ENCODE measurements around the gene KCNA5. TPM values are rescaled to one million over a fixed set of nuclear protein-coding genes. Genes with fewer than 3 reads are reported as not detected.

The KCNA5 gene
- total RNA-seq, 1 donor from 2014 or later: 39.1 TPM

GRCh38 chr12:5027046-5027821, 16.4 kb upstream of the KCNA5 start:
- intact Hi-C loops (cut with DNase I): loop anchor here (2.0 kb wide), 1 partner anchor 16 kb away; the partner anchor contains the start of gene KCNA5
- no peaks in the 10 kb centered on the region for H3K36me3 ChIP-seq
- no peaks in the 10 kb centered on the region for H3K9me3 ChIP-seq
- no peaks in the 10 kb centered on the region for H3K27me3 ChIP-seq
- peak overlapping the region; percentile 56 to 70 for H3K27ac ChIP-seq
- DNase-seq (ENCODE audit: low spot score in 2 of 2): no peak
- no peak overlapping the region for H3K4me3 ChIP-seq
- no peak for TF ChIP-seq CTCF (IDR thresholded peaks at IDR 0.05)
- H3K4me1 ChIP-seq: peaks cover 0 to 10% of the 10 kb centered on the region in 2 donors

- Histone ChIP-seq H3K27me3 (no peaks in the 10 kb centered on the region), H3K27ac (no peak overlapping the region), H3K9me3 (no peaks in the 10 kb centered on the region), H3K36me3 (no peaks in the 10 kb centered on the region), H3K4me3 (no peak overlapping the region), H3K4me1 (peaks cover 10 to 28% of the 10 kb centered on the region in 2 donors)
- TF ChIP-seq CTCF (IDR thresholded peaks at IDR 0.05): no peak
- intact Hi-C loops (cut with DNase I): no loop called here
- DNase-seq (ENCODE audit: low spot score in 2 of 2): no peak
These were observed 13.6 kb upstream of the KCNA5 start for GRCh38 chr12:5030066-5030465.

GRCh38 chr12:5031242-5031641, 12.4 kb upstream of the KCNA5 start:
- TF ChIP-seq CTCF (IDR thresholded peaks at IDR 0.05): no peak
- Histone ChIP-seq H3K4me1 (peaks cover 10 to 23% of the 10 kb centered on the region in 2 donors), H3K27ac (no peak overlapping the region), H3K9me3 (no peaks in the 10 kb centered on the region), H3K27me3 (no peaks in the 10 kb centered on the region), H3K36me3 (no peaks in the 10 kb centered on the region), H3K4me3 (no peak overlapping the region)
- DNase-seq (ENCODE audit: low spot score in 2 of 2): no peak
- intact Hi-C loops (cut with DNase I): no loop called here

- H3K27ac ChIP-seq: no peak overlapping the region
- no peaks in the 10 kb centered on the region for H3K36me3 ChIP-seq
- no peak for DNase-seq (ENCODE audit: low spot score in 2 of 2)
- peaks cover 10 to 21% of the 10 kb centered on the region in 2 donors for H3K4me1 ChIP-seq
- no peak for TF ChIP-seq CTCF (IDR thresholded peaks at IDR 0.05)
- H3K9me3 ChIP-seq: no peaks in the 10 kb centered on the region
- H3K27me3 ChIP-seq: no peaks in the 10 kb centered on the region
- H3K4me3 ChIP-seq: no peak overlapping the region
- intact Hi-C loops (cut with DNase I): no loop called here
These were observed 11.7 kb upstream of the KCNA5 start for GRCh38 chr12:5031958-5032357.

- TF ChIP-seq CTCF (IDR thresholded peaks at IDR 0.05): no peak
- Histone ChIP-seq H3K27ac (peak overlapping the region; percentile 72 to 81), H3K4me3 (no peak overlapping the region), H3K36me3 (no peaks in the 10 kb centered on the region), H3K4me1 (peaks cover 10 to 18% of the 10 kb centered on the region in 2 donors), H3K27me3 (no peaks in the 10 kb centered on the region), H3K9me3 (no peaks in the 10 kb centered on the region)
- intact Hi-C loops (cut with DNase I): no loop called here
- no peak for DNase-seq (ENCODE audit: low spot score in 2 of 2)
These were observed 10.9 kb upstream of the KCNA5 start for GRCh38 chr12:5032821-5033220.

Data from ascending aorta (tissue), 2 donors.